Measurements from ENCODE around the gene CMTM4. TPM values are rescaled to one million over a fixed set of nuclear protein-coding genes. Genes with fewer than 3 reads are reported as not detected.

Gene CMTM4
- total RNA-seq, 1 donor from 2014 or later: 15.5 TPM

DNA sequence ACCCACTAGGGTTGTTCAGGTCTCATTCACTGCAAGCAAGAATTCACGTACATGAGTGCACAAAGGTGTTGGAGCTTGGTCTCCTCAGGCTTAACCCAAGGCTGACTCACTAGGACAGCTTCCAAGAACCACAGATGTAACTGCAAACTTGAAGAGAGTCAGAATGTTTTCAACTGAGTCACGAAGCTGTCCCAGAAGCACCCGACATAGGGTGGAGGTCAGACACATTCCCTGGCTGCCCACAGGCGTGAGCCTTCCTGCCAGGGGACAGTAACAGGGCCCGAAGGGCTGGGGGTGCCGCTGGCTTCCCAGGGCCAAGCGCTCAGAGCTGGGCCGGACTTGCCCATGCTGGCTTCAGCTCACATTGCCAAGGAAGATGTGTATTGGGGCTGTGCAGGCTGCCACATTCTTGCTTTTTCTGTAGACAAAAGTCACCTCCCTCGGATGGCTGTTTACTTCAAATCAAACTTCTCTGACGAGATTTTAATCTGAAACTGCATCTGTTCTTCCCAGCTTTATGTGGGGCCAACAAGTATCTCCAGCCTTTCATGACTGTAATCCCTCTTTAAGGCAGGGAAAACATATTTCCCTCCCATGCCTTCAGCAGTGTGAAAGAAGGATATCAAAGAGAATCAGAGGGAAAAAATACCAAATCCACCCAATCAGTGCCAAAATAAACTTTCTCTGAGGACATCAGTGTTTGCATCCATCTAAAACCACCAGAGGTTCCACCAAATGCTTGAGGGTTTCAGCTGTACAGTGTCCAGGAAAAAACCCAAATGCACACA, 77.8 kb downstream of the CMTM4 start:
- Mint-ChIP-seq H3K27me3 (ENCODE audit: unreplicated experiment) (peaks cover 4% of the 10 kb centered on the region), H3K9me3 (ENCODE audit: unreplicated experiment) (no peaks in the 10 kb centered on the region), H3K4me3 (ENCODE audit: unreplicated experiment) (no peak overlapping the region), H3K27ac (ENCODE audit: unreplicated experiment) (peak overlapping the region; percentile 24), H3K4me1 (ENCODE audit: unreplicated experiment) (peaks cover 15% of the 10 kb centered on the region), H3K36me3 (ENCODE audit: low read depth, unreplicated experiment) (no peaks in the 10 kb centered on the region)
- no peak for DNase-seq (ENCODE audit: low spot score)
- TF ChIP-seq, protein P1, sequence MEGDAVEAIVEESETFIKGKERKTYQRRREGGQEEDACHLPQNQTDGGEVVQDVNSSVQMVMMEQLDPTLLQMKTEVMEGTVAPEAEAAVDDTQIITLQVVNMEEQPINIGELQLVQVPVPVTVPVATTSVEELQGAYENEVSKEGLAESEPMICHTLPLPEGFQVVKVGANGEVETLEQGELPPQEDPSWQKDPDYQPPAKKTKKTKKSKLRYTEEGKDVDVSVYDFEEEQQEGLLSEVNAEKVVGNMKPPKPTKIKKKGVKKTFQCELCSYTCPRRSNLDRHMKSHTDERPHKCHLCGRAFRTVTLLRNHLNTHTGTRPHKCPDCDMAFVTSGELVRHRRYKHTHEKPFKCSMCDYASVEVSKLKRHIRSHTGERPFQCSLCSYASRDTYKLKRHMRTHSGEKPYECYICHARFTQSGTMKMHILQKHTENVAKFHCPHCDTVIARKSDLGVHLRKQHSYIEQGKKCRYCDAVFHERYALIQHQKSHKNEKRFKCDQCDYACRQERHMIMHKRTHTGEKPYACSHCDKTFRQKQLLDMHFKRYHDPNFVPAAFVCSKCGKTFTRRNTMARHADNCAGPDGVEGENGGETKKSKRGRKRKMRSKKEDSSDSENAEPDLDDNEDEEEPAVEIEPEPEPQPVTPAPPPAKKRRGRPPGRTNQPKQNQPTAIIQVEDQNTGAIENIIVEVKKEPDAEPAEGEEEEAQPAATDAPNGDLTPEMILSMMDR (IDR thresholded peaks at IDR 0.05; ENCODE audit: unreplicated experiment): no peak

- no peak for DNase-seq (ENCODE audit: low spot score)
- TF ChIP-seq, protein P1 (IDR thresholded peaks at IDR 0.05; ENCODE audit: unreplicated experiment): no peak
These were observed 78.8 kb downstream of the CMTM4 start for GRCh38 chr16:66617728-66618127.

GRCh38 chr16:66617010-66617434, 79.5 kb downstream of the CMTM4 start:
- Mint-ChIP-seq H3K9me3 (ENCODE audit: unreplicated experiment) (no peaks in the 10 kb centered on the region), H3K36me3 (ENCODE audit: low read depth, unreplicated experiment) (peaks cover 4% of the 10 kb centered on the region), H3K27me3 (ENCODE audit: unreplicated experiment) (peaks cover 6% of the 10 kb centered on the region), H3K4me1 (ENCODE audit: unreplicated experiment) (peaks cover 15% of the 10 kb centered on the region), H3K27ac (ENCODE audit: unreplicated experiment) (no peak overlapping the region), H3K4me3 (ENCODE audit: unreplicated experiment) (no peak overlapping the region)
- TF ChIP-seq, protein P1 (IDR thresholded peaks at IDR 0.05; ENCODE audit: unreplicated experiment): no peak
- no peak for DNase-seq (ENCODE audit: low spot score)

More at GRCh38 chr16:66617728-66618127, 78.8 kb downstream of the CMTM4 start:
- no peak overlapping the region for H3K4me3 Mint-ChIP-seq (ENCODE audit: unreplicated experiment)
- peak overlapping the region; percentile 76 for H3K27ac Mint-ChIP-seq (ENCODE audit: unreplicated experiment)
- peaks cover 15% of the 10 kb centered on the region for H3K4me1 Mint-ChIP-seq (ENCODE audit: unreplicated experiment)
- peaks cover 4% of the 10 kb centered on the region for H3K27me3 Mint-ChIP-seq (ENCODE audit: unreplicated experiment)
- H3K36me3 Mint-ChIP-seq (ENCODE audit: low read depth, unreplicated experiment): peaks cover 4% of the 10 kb centered on the region
- H3K9me3 Mint-ChIP-seq (ENCODE audit: unreplicated experiment): no peaks in the 10 kb centered on the region

GRCh38 chr16:66616592-66616991, 80.0 kb downstream of the CMTM4 start:
- TF ChIP-seq, protein P1 (IDR thresholded peaks at IDR 0.05; ENCODE audit: unreplicated experiment): no peak
- H3K4me3 Mint-ChIP-seq (ENCODE audit: unreplicated experiment): no peak overlapping the region
- H3K27me3 Mint-ChIP-seq (ENCODE audit: unreplicated experiment): peaks cover 6% of the 10 kb centered on the region
- H3K9me3 Mint-ChIP-seq (ENCODE audit: unreplicated experiment): no peaks in the 10 kb centered on the region
- no peak overlapping the region for H3K27ac Mint-ChIP-seq (ENCODE audit: unreplicated experiment)
- H3K4me1 Mint-ChIP-seq (ENCODE audit: unreplicated experiment): peaks cover 15% of the 10 kb centered on the region
- DNase-seq (ENCODE audit: low spot score): no peak
- H3K36me3 Mint-ChIP-seq (ENCODE audit: low read depth, unreplicated experiment): peaks cover 6% of the 10 kb centered on the region

DNA sequence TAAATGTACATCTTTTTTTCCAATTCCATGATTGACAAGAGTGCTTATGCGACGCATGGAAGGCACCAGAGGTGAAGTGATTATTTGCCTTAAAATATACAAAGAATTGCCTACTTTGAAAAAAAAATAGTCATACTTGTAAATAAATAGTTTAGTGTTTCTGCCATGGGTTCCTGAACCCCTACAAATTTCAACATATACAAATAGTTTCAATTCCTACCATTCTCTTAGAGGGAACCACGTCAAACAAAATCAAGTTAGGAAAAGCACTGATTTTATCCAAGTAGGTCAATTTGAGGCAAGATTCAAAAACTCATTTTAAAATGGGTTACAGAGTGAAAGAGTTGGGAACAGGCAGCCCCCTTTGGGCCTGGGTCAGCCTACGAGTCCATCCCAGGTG, 80.4 kb downstream of the CMTM4 start:
- Mint-ChIP-seq H3K4me3 (ENCODE audit: unreplicated experiment) (no peak overlapping the region), H3K4me1 (ENCODE audit: unreplicated experiment) (peaks cover 15% of the 10 kb centered on the region), H3K36me3 (ENCODE audit: low read depth, unreplicated experiment) (peaks cover 11% of the 10 kb centered on the region), H3K9me3 (ENCODE audit: unreplicated experiment) (no peaks in the 10 kb centered on the region), H3K27ac (ENCODE audit: unreplicated experiment) (no peak overlapping the region), H3K27me3 (ENCODE audit: unreplicated experiment) (peaks cover 7% of the 10 kb centered on the region)
- no peak for DNase-seq (ENCODE audit: low spot score)
- TF ChIP-seq, protein P1 (IDR thresholded peaks at IDR 0.05; ENCODE audit: unreplicated experiment): no peak

Data from endothelial cell (in vitro differentiated cells).